GM18517 (cell line): ENCODE measurements around the gene SPTLC1.
"Not testable (repeated sequence)": the region's sequence is repeated elsewhere in the genome, so short reads cannot be mapped to it uniquely, and the experiment has no call there.

Experiments used
- ATAC-seq: cut with Tn5 transposase; IDR thresholded peaks from one replicate; pipeline ENCODE4 v1.9.1; 2021; ENCODE audit warnings: mild to moderate bottlenecking, moderate library complexity; ENCODE audit not compliant: unreplicated experiment

The SPTLC1 gene

GRCh38 chr9:92033991-92034390, 81.2 kb downstream of the SPTLC1 start:
- ATAC-seq = no peak

- no peak for ATAC-seq
Observed at GRCh38 chr9:92033307-92033706, 81.9 kb downstream of the SPTLC1 start.

- ATAC-seq = no peak
Observed at GRCh38 chr9:92032891-92033290, 82.3 kb downstream of the SPTLC1 start.

GRCh38 chr9:92030367-92030766, 84.8 kb downstream of the SPTLC1 start:
- no peak for ATAC-seq

- ATAC-seq = no peak
Observed at GRCh38 chr9:92029553-92029952, 85.7 kb downstream of the SPTLC1 start.

- no peak for ATAC-seq
Observed at GRCh38 chr9:92026206-92027002, 88.8 kb downstream of the SPTLC1 start.

- ATAC-seq = not testable (repeated sequence)
Observed at GRCh38 chr9:92021785-92022541, 93.2 kb downstream of the SPTLC1 start.

- no peak for ATAC-seq
Observed at GRCh38 chr9:92019658-92020057, 95.6 kb downstream of the SPTLC1 start.

- no peak for ATAC-seq
Observed at GRCh38 chr9:92010705-92011536, 104.3 kb downstream of the SPTLC1 start.

GRCh38 chr9:92010253-92010652, 105.0 kb downstream of the SPTLC1 start:
- ATAC-seq = not testable (repeated sequence)

GRCh38 chr9:92008041-92008440, 107.2 kb downstream of the SPTLC1 start:
- no peak for ATAC-seq

- ATAC-seq = no peak
Observed at GRCh38 chr9:92004045-92004392, 111.2 kb downstream of the SPTLC1 start.

GRCh38 chr9:92003308-92004044, 111.7 kb downstream of the SPTLC1 start:
- ATAC-seq = no peak

- ATAC-seq = not testable (repeated sequence)
Observed at GRCh38 chr9:92001948-92002347, 113.3 kb downstream of the SPTLC1 start.

- ATAC-seq = no peak
Observed at GRCh38 chr9:92001244-92001643, 114.0 kb downstream of the SPTLC1 start.

- ATAC-seq = no peak
Observed at GRCh38 chr9:91995000-91995655, 120.1 kb downstream of the SPTLC1 start.

GRCh38 chr9:91994422-91994821, 120.8 kb downstream of the SPTLC1 start:
- no peak for ATAC-seq

- ATAC-seq = no peak
Observed at GRCh38 chr9:91992461-91993041, 122.7 kb downstream of the SPTLC1 start.

- no peak for ATAC-seq
Observed at GRCh38 chr9:91991721-91992341, 123.4 kb downstream of the SPTLC1 start.
